Activated B cell treated with CpG ODN at 0.5 μM for 24 hours (primary cell): ENCODE results near the gene TNXB. TPM values are rescaled to one million over a fixed set of nuclear protein-coding genes. Genes with fewer than 3 reads are reported as not detected.

Experiments
- ATAC-seq: fragments of 200-7000 bp; cut with Tn5 transposase; one replicate; pipeline ENCODE4 v1.10.0; 2021; ENCODE audit warnings: low read depth, mild to moderate bottlenecking, moderate library complexity
- CTCF ChIA-PET: fragments of 350-600 bp; sonication (Branson Sonifier 250); formaldehyde crosslinking; loops from one replicate; lab custom pipeline; 2021; ENCODE audit warnings: antibody characterized with exemption; lab: Charles Lee
- POLR2A ChIA-PET: fragments of 350-600 bp; sonication (Branson Sonifier 250); formaldehyde crosslinking; loops from one replicate; lab custom pipeline; 2021; ENCODE audit warnings: antibody characterized with exemption; lab: Charles Lee
- DNase-seq: peaks from one replicate; pipeline ENCODE4 v3.0.0; 2022
- H3K27ac Mint-ChIP-seq: one replicate; pipeline ENCODE4 v1.8.0; 2020; ENCODE audit warnings: mixed read lengths
- H3K27me3 Mint-ChIP-seq: one replicate; pipeline ENCODE4 v1.8.0; 2021; ENCODE audit warnings: mixed read lengths
- H3K36me3 Mint-ChIP-seq: one replicate; pipeline ENCODE4 v1.8.0; 2021; ENCODE audit warnings: low read depth, mixed read lengths
- H3K4me1 Mint-ChIP-seq: one replicate; pipeline ENCODE4 v1.8.0; 2021; ENCODE audit warnings: mixed read lengths
- H3K4me3 Mint-ChIP-seq: one replicate; pipeline ENCODE4 v1.8.0; 2020; ENCODE audit warnings: mild to moderate bottlenecking, mixed read lengths
- H3K9me3 Mint-ChIP-seq: one replicate; pipeline ENCODE4 v1.8.0; 2020; ENCODE audit warnings: mixed read lengths
- intact Hi-C: fragments of 100-400 bp; cut with micrococcal nuclease; formaldehyde crosslinking; loops from one replicate; pipeline ENCODE4 v1.15.1; 2024
- total RNA-seq: library from RNA; stranded (reverse); gene quantifications from 2 replicates; pipeline ENCODE4 v1.2.3, GENCODE V29; 2022
- TF ChIP-seq, protein P1 (sequence below): fragments of 200-600 bp; IDR thresholded peaks from one replicate; pipeline ENCODE4 v1.8.0; 2022; ENCODE audit warnings: antibody characterized with exemption, mild to moderate bottlenecking

TNXB gene
- total RNA-seq, 1 donor from 2014 or later: 12.4 TPM

DNA sequence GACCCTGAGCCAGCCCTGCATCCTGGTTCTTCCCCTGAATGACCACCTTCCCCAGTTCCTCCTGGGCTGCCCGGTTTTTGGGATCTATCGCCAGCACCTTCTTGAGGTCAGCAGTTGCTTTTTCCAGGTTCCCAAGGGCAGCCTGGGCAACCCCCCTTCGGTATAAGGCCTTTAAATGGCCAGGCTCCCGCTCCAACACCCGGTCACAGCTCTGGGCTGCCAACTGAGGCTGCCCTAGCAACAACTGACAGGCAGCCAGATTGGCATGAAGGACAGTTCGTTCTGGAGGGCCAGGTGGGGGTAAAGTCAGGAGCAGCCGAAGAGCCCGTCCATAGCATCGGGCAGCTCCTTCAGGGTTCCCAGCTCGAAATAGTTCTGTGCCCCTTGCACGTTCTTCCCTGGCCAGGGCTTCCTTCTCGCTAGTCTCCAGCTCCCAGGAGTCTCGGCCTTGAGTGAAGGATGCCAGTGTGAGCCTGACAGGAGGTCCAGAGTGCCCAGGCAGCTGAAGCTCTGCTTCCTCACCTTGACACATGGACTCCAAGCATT is 19.7 kb upstream of the TNXB start:
- no peaks in the 10 kb centered on the region for H3K9me3 Mint-ChIP-seq
- H3K27me3 Mint-ChIP-seq: no peaks in the 10 kb centered on the region
- H3K4me1 Mint-ChIP-seq: peaks cover 53% of the 10 kb centered on the region
- ChIA-PET CTCF (interaction anchor here (1.0 to 4.3 kb wide), 4 partner anchors 11 to 710 kb away, joined by 3 to 28 read pairs (median 4); partner anchors contain the start of gene TAP2), POLR2A (interaction anchor here (0.5 to 4.3 kb wide), 12 partner anchors 10 to 843 kb away, joined by 3 to 59 read pairs (median 5); partner anchors contain the start of genes AGPAT1, DXO, GPSM3 and PBX2)
- TF ChIP-seq, protein P1, sequence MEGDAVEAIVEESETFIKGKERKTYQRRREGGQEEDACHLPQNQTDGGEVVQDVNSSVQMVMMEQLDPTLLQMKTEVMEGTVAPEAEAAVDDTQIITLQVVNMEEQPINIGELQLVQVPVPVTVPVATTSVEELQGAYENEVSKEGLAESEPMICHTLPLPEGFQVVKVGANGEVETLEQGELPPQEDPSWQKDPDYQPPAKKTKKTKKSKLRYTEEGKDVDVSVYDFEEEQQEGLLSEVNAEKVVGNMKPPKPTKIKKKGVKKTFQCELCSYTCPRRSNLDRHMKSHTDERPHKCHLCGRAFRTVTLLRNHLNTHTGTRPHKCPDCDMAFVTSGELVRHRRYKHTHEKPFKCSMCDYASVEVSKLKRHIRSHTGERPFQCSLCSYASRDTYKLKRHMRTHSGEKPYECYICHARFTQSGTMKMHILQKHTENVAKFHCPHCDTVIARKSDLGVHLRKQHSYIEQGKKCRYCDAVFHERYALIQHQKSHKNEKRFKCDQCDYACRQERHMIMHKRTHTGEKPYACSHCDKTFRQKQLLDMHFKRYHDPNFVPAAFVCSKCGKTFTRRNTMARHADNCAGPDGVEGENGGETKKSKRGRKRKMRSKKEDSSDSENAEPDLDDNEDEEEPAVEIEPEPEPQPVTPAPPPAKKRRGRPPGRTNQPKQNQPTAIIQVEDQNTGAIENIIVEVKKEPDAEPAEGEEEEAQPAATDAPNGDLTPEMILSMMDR: no peak
- ATAC-seq (no peak), DNase-seq (no peak)
- H3K27ac Mint-ChIP-seq: peak overlapping the region; percentile 95
- intact Hi-C loops: loop anchor here (1.0 to 5.0 kb wide), 4 partner anchors 61 to 1283 kb away; partner anchors contain the start of genes CSNK2B, EHMT2, LY6G5B and PBX2
- H3K4me3 Mint-ChIP-seq: peak overlapping the region; percentile 99
- H3K36me3 Mint-ChIP-seq: peaks cover 40% of the 10 kb centered on the region

DNA sequence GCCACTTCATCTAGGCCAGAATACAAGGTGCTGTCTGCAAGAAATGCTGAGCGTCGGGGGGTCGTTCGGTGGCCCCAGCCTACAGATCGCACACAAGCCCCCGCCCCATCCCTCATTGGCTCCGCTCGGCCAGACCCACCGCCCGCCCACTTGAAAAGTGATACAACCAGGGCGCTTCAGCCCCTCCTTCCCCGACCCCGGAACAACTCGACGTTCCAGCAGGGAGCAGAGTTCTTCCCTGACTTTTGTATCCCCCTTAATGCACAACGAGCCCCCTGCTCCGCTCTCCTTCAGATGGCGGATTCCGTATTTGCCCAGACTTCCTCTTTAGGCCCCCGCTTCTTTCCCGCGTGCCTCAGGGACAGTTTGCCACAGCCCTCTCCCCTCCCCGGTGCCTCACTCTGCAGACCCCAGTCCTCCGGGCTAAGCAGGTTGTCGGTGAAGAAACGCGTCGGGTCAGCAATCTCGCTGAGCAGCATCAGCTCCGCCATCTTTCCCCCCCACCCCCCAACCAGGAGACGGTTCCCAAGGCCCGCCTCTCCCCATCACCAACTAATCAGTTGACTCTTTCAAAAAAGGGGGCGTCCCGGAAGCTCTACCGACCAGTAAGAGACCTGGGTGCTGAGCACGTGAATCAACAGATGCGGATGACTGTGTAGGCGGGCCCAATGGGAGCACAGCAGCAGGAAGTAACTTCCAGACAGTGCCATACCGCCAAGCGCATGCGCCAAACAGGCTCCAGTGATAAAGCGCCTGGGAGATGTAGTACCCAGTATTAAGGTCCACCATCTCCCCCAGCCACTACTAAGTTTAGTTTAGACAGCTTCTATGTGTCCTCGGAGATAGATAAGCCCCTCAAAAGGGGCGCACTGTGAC is 18.8 kb upstream of the TNXB start, which contains the start of gene ATF6B:
TSS of gene ATF6B (minus strand) at position 530 of the 876 bp plus-strand sequence. CDS start at position 491, 39 bp downstream.
- peak within 1 kb of the TSS; percentile 99 for H3K4me3 Mint-ChIP-seq
- peaks cover 53% of the 10 kb centered on the region for H3K4me1 Mint-ChIP-seq
- no peaks in the 10 kb centered on the region for H3K9me3 Mint-ChIP-seq

GRCh38 chr6:32127409-32127716 is 18.2 kb upstream of the TNXB start:
- no peak for ATAC-seq

More for the DNA sequence above, 18.8 kb upstream of the TNXB start, which contains the start of gene ATF6B:
- CTCF ChIA-PET: interaction anchor here (0.6 to 4.3 kb wide), 5 partner anchors 10 to 740 kb away, joined by 3 to 28 read pairs (median 3); partner anchors contain the start of gene TAP2
- ATAC-seq (peak; percentile 92), DNase-seq (peak; percentile 81)
- intact Hi-C loops: loop anchor here (1.0 to 5.0 kb wide), 4 partner anchors 62 to 1284 kb away; partner anchors contain the start of genes CSNK2B, EHMT2, LY6G5B and PBX2
- no peaks in the 10 kb centered on the region for H3K27me3 Mint-ChIP-seq
- peak within 1 kb of the TSS; percentile 95 for H3K27ac Mint-ChIP-seq
- TF ChIP-seq, protein P1: no peak
- POLR2A ChIA-PET: interaction anchor here (0.6 to 4.3 kb wide), 14 partner anchors 9 to 844 kb away, joined by 3 to 59 read pairs (median 5); partner anchors contain the start of genes AGPAT1, DXO, GPSM3 and PBX2
- peaks cover 48% of the 10 kb centered on the region for H3K36me3 Mint-ChIP-seq

DNA sequence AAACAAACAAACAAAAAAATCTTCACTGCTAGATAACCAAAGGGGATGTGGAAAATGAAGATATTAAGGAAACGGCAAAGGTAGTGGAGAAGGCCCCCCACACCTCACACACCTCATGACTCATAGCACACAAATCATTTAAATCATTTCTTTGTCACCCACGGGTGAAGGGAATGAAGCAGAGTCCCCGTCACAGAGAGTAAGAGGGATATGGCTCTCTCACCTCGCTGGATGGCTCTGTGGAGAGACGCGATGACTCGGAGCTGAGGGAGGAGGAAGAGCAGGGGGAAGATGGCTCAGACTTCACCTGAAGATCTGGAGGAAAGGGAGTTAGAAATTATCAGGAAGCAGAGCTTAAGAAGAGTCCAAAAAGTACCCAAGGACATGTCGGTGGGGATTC is 17.7 kb upstream of the TNXB start:
- Mint-ChIP-seq H3K27ac (no peak overlapping the region), H3K4me1 (peaks cover 53% of the 10 kb centered on the region), H3K36me3 (peaks cover 56% of the 10 kb centered on the region), H3K27me3 (no peaks in the 10 kb centered on the region), H3K9me3 (no peaks in the 10 kb centered on the region), H3K4me3 (peak overlapping the region; percentile 99)
- ATAC-seq: no peak
- DNase-seq: no peak
- POLR2A ChIA-PET: interaction anchor here (0.7 to 4.3 kb wide), 5 partner anchors 10 to 292 kb away, joined by 3 to 59 read pairs (median 5); partner anchors contain the start of genes AGPAT1, GPSM3, PBX2 and RNF5
- intact Hi-C loops: loop anchor here (5.0 kb wide), 2 partner anchors 460 to 1285 kb away; partner anchors contain the start of genes CSNK2B, LY6G5B and PHF1
- CTCF ChIA-PET: interaction anchor here (4.3 kb wide), 1 partner anchor 9 kb away, joined by 28 read pairs; no protein-coding TSS in a partner anchor
- TF ChIP-seq, protein P1: no peak

More at GRCh38 chr6:32127409-32127716, 18.2 kb upstream of the TNXB start:
- Mint-ChIP-seq H3K4me1 (peaks cover 53% of the 10 kb centered on the region), H3K4me3 (peak overlapping the region; percentile 99), H3K9me3 (no peaks in the 10 kb centered on the region), H3K36me3 (peaks cover 52% of the 10 kb centered on the region), H3K27ac (peak overlapping the region; percentile 95), H3K27me3 (no peaks in the 10 kb centered on the region)
- CTCF ChIA-PET: interaction anchor here (4.3 kb wide), 1 partner anchor 9 kb away, joined by 28 read pairs; no protein-coding TSS in a partner anchor
- intact Hi-C loops: loop anchor here (5.0 kb wide), 2 partner anchors 460 to 1285 kb away; partner anchors contain the start of genes CSNK2B, LY6G5B and PHF1
- POLR2A ChIA-PET: interaction anchor here (0.7 to 4.3 kb wide), 10 partner anchors 8 to 726 kb away, joined by 3 to 59 read pairs (median 4); partner anchors contain the start of genes AGPAT1, GPSM3, PBX2 and PSMB9
- no peak for DNase-seq
- TF ChIP-seq, protein P1: no peak
